Mesendoderm (in vitro differentiated cells): Measurements from ENCODE around the gene CEP19.
"Not testable (repeated sequence)": the region's sequence is repeated elsewhere in the genome, so short reads cannot be mapped to it uniquely, and the experiment has no call there.

Experiments
- DNase-seq: peaks from one replicate; pipeline ENCODE4 v3.0.0; 2013
- H2AK5ac ChIP-seq: 2 replicates; pipeline ENCODE4 v1.6.1; 2013; ENCODE audit warnings: low read length, inconsistent platforms
- H2BK120ac ChIP-seq: 2 replicates; pipeline ENCODE4 v1.6.1; 2013; ENCODE audit warnings: low read depth, mild to moderate bottlenecking, low read length, moderate library complexity, mixed read lengths
- H2BK15ac ChIP-seq: replicated peaks from 2 replicates; pipeline ENCODE4 v1.6.1; 2013; ENCODE audit warnings: low read depth, mild to moderate bottlenecking, moderate library complexity
- H2BK5ac ChIP-seq: 2 replicates; pipeline ENCODE4 v1.6.1; 2013; ENCODE audit warnings: low read length, inconsistent platforms
- H3K18ac ChIP-seq: 2 replicates; pipeline ENCODE4 v1.6.1; 2013; ENCODE audit warnings: mild to moderate bottlenecking, low read length, mixed read lengths
- H3K23ac ChIP-seq: one replicate; pipeline ENCODE4 v1.6.1; 2013; ENCODE audit warnings: low read length
- H3K27ac ChIP-seq: 2 replicates; pipeline ENCODE4 v1.5.1; 2013; ENCODE audit warnings: low read depth, mild to moderate bottlenecking, inconsistent platforms, low read length, moderate library complexity
- H3K27me3 ChIP-seq: 2 replicates; pipeline ENCODE4 v1.6.1; 2013; ENCODE audit warnings: low read length, control low read depth, mild to moderate bottlenecking, inconsistent platforms; ENCODE audit not compliant: insufficient read depth, poor library complexity
- H3K36me3 ChIP-seq: 2 replicates; pipeline ENCODE4 v1.6.1; 2013; ENCODE audit warnings: low read length, inconsistent platforms; ENCODE audit not compliant: control insufficient read depth, insufficient read depth
- H3K4ac ChIP-seq: one replicate; pipeline ENCODE4 v1.6.1; 2013; ENCODE audit warnings: low read depth, mild to moderate bottlenecking, low read length, moderate library complexity
- H3K4me1 ChIP-seq: 2 replicates; pipeline ENCODE4 v1.6.1; 2013; ENCODE audit warnings: low read depth, low read length, inconsistent platforms; ENCODE audit not compliant: control insufficient read depth
- H3K4me2 ChIP-seq: 2 replicates; pipeline ENCODE4 v1.6.1; 2013; ENCODE audit warnings: low read length
- H3K4me3 ChIP-seq: 2 replicates; pipeline ENCODE4 v1.5.1; 2013; ENCODE audit warnings: mild to moderate bottlenecking, low read length
- H3K56ac ChIP-seq: one replicate; pipeline ENCODE4 v1.6.1; 2013; ENCODE audit warnings: low read length
- H3K79me1 ChIP-seq: 2 replicates; pipeline ENCODE4 v1.6.1; 2013; ENCODE audit warnings: low read length, inconsistent platforms
- H3K79me2 ChIP-seq: 2 replicates; pipeline ENCODE4 v1.6.1; 2013; ENCODE audit warnings: mild to moderate bottlenecking, low read length; ENCODE audit not compliant: control insufficient read depth, insufficient read depth
- H3K9ac ChIP-seq: 2 replicates; pipeline ENCODE4 v1.6.1; 2013; ENCODE audit warnings: low read length, inconsistent platforms
- H4K5ac ChIP-seq: one replicate; pipeline ENCODE4 v1.6.1; 2013; ENCODE audit warnings: low read length
- H4K8ac ChIP-seq: one replicate; pipeline ENCODE4 v1.6.1; 2013; ENCODE audit warnings: low read depth, mild to moderate bottlenecking, control low read depth, low read length, moderate library complexity
- WGBS: extraction: QIAGEN DNeasy Blood & Tissue Kit; methylation state at CpG from one replicate; pipeline ENCODE4 v1.1.7; 2013; ENCODE audit warnings: low lambda C conversion rate, missing lambda C conversion rate; ENCODE audit not compliant: insufficient coverage; ENCODE audit errors: extremely low coverage; 5-methylcytosine and 5-hydroxymethylcytosine counted together

Gene CEP19

DNA sequence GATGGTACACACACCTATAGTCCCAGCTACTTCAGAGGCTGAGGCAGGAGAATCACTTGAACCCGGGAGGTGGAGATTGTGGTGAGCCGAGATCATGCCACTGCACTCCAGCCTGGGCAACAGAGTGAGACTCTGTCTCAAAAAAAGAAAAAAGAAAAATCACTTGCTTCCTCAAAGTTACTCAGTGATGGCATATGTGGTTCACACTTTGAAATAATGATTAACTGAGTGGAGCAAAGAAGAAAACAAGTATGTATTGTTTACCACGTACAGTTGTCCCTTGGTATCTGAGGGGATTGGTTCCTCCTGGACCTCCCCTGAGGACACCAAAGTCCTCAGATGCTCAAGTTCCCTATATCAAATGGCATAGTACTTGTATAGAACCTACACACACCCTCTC, 5.1 kb upstream of the CEP19 start:
- H4K5ac ChIP-seq, H3K4ac ChIP-seq, H3K36me3 ChIP-seq, H2BK120ac ChIP-seq, H3K27ac ChIP-seq, H4K8ac ChIP-seq, H3K18ac ChIP-seq, H3K23ac ChIP-seq, H3K79me2 ChIP-seq, H3K4me2 ChIP-seq, H2AK5ac ChIP-seq, H3K56ac ChIP-seq, H2BK15ac ChIP-seq, H2BK5ac ChIP-seq, H3K4me1 ChIP-seq, DNase-seq, H3K4me3 ChIP-seq, H3K27me3 ChIP-seq, H3K9ac ChIP-seq, H3K79me1 ChIP-seq: not testable (repeated sequence)
- no CpG with 5 or more reads among the region's 3 CpGs for WGBS

DNA sequence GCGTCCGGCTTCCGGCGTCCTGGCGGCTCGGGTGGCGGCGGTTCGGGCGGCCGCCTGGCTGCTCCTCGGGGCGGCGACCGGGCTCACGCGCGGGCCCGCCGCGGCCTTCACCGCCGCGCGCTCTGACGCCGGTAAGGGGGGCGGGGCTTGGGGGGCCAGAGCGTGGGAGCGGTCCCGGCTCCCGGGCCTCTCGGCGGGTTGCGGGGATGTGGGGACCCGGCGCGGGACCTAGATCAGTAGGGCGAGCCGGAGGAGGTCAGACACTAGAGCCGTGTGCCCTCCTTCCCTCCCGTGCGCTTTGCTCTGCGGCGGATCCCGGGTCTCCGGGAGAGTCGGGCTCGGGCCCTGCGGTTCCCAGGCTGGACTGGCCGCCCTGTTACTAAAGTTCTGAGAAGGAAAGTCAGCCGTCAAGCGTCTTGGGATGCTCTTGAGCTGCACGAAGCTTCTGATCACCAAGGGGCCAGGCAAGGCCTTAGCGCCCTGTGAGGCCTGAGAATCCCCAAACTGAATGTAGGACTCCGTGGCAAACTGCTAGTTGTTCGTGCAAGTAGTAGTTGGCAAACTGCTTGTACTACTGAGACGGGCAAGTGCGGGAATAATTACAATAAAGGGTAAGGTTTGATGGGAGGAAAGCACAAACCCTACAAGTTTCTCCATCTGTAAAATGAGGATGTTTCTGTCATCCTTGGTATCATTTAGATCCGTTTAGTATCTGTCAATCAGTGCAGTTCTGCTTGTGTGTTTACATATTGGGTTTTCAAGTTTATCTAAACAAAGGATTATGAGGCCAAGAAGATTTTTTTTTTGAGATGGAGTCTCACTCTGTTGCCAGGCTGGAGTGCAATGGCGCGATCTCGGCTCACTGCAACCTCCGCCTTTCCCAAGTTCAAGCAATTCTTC, 714 bp upstream of the CEP19 start:
- no peak overlapping the region for H2AK5ac ChIP-seq
- H3K23ac ChIP-seq, result no peak overlapping the region
- no peaks in the 10 kb centered on the region for H3K4me1 ChIP-seq
- H3K4me2 ChIP-seq, result peak overlapping the region; percentile 37
- H3K79me1 ChIP-seq, result no peaks in the 10 kb centered on the region
- H3K36me3 ChIP-seq, result no peaks in the 10 kb centered on the region
- H3K79me2 ChIP-seq, result no peaks in the 10 kb centered on the region
- H4K5ac ChIP-seq, result no peak overlapping the region
- H3K18ac ChIP-seq, result peak overlapping the region; percentile 95
- H3K4ac ChIP-seq, result peak overlapping the region; percentile 86
- peak overlapping the region; percentile 62 for H3K9ac ChIP-seq
- no peak overlapping the region for H4K8ac ChIP-seq
- H3K27ac ChIP-seq, result peak overlapping the region; percentile 7
- H3K4me3 ChIP-seq, result peak overlapping the region; percentile 75
- H2BK120ac ChIP-seq, result no peak overlapping the region
- H2BK5ac ChIP-seq, result no peak overlapping the region
- H3K27me3 ChIP-seq, result no peaks in the 10 kb centered on the region
- H2BK15ac ChIP-seq, result no peak overlapping the region
- no CpG with 5 or more reads among the region's 64 CpGs for WGBS
- H3K56ac ChIP-seq, result peak overlapping the region; percentile 93
- DNase-seq, result peak; percentile 63

DNA sequence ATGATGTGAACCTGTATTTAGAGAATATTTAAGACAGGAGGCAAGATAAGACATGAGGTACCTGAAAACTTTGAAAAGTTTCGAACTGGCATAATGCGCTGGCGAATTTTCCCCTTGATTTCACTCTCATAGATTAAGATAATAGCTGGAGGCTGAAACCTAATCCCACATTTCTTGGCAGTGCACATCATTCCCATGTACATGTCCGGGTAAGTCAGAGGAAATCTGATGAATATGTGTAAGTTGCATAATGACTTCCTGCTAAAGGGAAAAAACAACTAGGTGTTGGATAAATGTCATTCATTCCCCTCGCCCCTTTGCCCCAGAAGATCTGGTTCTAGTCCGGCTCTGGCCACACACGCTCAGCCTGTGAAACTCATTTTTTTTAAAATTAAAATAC, 3.6 kb downstream of the CEP19 start:
- no peak overlapping the region for H3K4ac ChIP-seq
- H3K36me3 ChIP-seq, result no peaks in the 10 kb centered on the region
- H4K8ac ChIP-seq, result no peak overlapping the region
- no peak overlapping the region for H2AK5ac ChIP-seq
- no peak overlapping the region for H3K4me3 ChIP-seq
- H3K18ac ChIP-seq, result no peak overlapping the region
- H2BK120ac ChIP-seq, result no peak overlapping the region
- no peaks in the 10 kb centered on the region for H3K27me3 ChIP-seq
- H3K79me2 ChIP-seq, result no peaks in the 10 kb centered on the region
- H3K9ac ChIP-seq, result no peak overlapping the region
- no peak overlapping the region for H4K5ac ChIP-seq
- H2BK5ac ChIP-seq, result no peak overlapping the region
- no peaks in the 10 kb centered on the region for H3K4me1 ChIP-seq
- H2BK15ac ChIP-seq, result no peak overlapping the region
- H3K79me1 ChIP-seq, result no peaks in the 10 kb centered on the region
- no peak overlapping the region for H3K27ac ChIP-seq
- no CpG with 5 or more reads among the region's 7 CpGs for WGBS
- H3K56ac ChIP-seq, result no peak overlapping the region
- no peak overlapping the region for H3K23ac ChIP-seq
- DNase-seq, result no peak
- no peak overlapping the region for H3K4me2 ChIP-seq

DNA sequence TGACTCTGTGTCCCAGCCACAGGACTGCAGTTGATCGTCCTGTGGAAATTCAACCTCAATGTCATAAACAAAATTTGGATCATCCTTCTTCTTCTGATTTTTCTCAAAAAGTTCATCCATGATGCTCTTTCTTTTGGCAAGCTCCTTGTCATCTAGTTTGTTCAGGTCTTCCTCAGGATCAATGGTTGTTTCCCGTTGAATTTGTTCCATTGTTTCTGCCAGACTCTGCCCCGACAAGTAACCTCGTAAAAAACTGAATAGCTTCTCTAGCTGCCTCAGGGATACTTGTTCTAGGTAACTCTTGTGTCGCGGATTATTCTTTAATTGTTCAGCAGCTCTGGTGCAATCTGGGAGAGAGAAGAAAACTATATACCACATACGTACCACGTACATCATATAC, 4.5 kb downstream of the CEP19 start:
- 100% methylated on average over 2 of the region's 8 CpGs for WGBS
- H3K36me3 ChIP-seq, result no peaks in the 10 kb centered on the region

DNA sequence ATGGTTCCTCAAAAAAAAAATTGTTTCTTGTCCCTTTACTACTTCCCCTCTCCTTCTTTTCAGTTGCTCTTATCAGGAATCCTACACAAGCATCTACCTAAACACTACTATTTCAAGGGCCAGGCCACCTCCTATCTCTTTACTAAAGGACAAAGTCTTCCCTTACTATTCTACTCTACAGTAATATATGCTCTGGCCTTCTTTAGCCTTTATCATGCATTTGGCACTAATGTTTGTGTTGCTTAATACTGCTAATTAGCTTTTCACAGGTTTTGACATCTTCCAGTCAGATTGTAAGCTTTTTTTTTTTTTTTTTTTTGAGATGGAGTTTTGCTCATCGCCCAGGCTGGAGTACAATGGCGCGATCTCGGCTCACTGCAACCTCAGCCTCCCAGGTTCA, 5.3 kb downstream of the CEP19 start:
- no peaks in the 10 kb centered on the region for H3K79me2 ChIP-seq
- H4K8ac ChIP-seq, result no peak overlapping the region
- H3K27ac ChIP-seq, result no peak overlapping the region
- no peaks in the 10 kb centered on the region for H3K4me1 ChIP-seq
- H3K23ac ChIP-seq, result no peak overlapping the region
- no peak overlapping the region for H3K9ac ChIP-seq
- H3K56ac ChIP-seq, result no peak overlapping the region
- H2BK5ac ChIP-seq, result no peak overlapping the region
- no peak overlapping the region for H4K5ac ChIP-seq
- H2BK15ac ChIP-seq, result no peak overlapping the region
- no peaks in the 10 kb centered on the region for H3K27me3 ChIP-seq
- H3K36me3 ChIP-seq, result no peaks in the 10 kb centered on the region
- no CpG with 5 or more reads among the region's 4 CpGs for WGBS
- no peak overlapping the region for H3K18ac ChIP-seq
- H2BK120ac ChIP-seq, result no peak overlapping the region
- H3K4me3 ChIP-seq, result no peak overlapping the region
- H3K4ac ChIP-seq, result no peak overlapping the region
- no peak overlapping the region for H2AK5ac ChIP-seq
- no peak overlapping the region for H3K4me2 ChIP-seq
- DNase-seq, result no peak
- H3K79me1 ChIP-seq, result no peaks in the 10 kb centered on the region

More for the DNA sequence above, 4.5 kb downstream of the CEP19 start:
- Histone ChIP-seq H3K79me1 (no peaks in the 10 kb centered on the region), H2BK120ac (no peak overlapping the region), H3K27ac (no peak overlapping the region), H4K5ac (no peak overlapping the region), H2BK5ac (no peak overlapping the region), H3K56ac (no peak overlapping the region), H3K4me3 (no peak overlapping the region), H3K27me3 (no peaks in the 10 kb centered on the region), H3K4me2 (no peak overlapping the region), H3K23ac (no peak overlapping the region), H3K18ac (no peak overlapping the region), H4K8ac (no peak overlapping the region), H3K4ac (no peak overlapping the region), H2AK5ac (no peak overlapping the region), H3K9ac (no peak overlapping the region), H3K4me1 (no peaks in the 10 kb centered on the region), H2BK15ac (no peak overlapping the region), H3K79me2 (no peaks in the 10 kb centered on the region)
- no peak for DNase-seq

DNA sequence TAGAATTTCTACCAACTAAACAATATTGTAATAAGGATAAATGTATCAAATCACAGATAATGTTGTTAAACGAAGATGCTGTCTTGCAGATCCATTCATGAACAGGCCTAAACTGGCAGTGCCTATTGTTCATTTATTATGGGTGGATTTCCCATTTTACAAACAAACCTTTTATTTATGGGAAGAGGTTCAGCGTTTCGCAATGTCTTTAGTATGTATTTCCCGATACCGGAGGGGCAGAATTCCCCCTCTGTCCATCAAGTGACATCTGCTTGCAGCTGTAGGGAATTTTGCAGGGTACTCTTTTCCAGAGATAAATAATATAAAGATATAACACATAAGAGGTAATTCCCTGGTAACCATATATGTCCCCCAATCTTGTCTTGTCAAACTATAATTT, 5.7 kb downstream of the CEP19 start:
- Histone ChIP-seq H3K79me2 (no peaks in the 10 kb centered on the region), H3K27ac (no peak overlapping the region), H3K23ac (no peak overlapping the region), H4K5ac (no peak overlapping the region), H2BK5ac (no peak overlapping the region), H3K4me1 (no peaks in the 10 kb centered on the region), H3K79me1 (no peaks in the 10 kb centered on the region), H3K9ac (no peak overlapping the region), H2BK120ac (no peak overlapping the region), H4K8ac (no peak overlapping the region), H3K36me3 (no peaks in the 10 kb centered on the region), H3K56ac (no peak overlapping the region), H3K27me3 (no peaks in the 10 kb centered on the region), H2BK15ac (no peak overlapping the region), H3K18ac (no peak overlapping the region), H3K4me3 (no peak overlapping the region), H3K4ac (no peak overlapping the region), H3K4me2 (no peak overlapping the region), H2AK5ac (no peak overlapping the region)
- DNase-seq, result no peak
- WGBS, result no CpG with 5 or more reads among the region's 5 CpGs
